Measurements from ENCODE around the gene GMEB2.

GMEB2 gene

DNA sequence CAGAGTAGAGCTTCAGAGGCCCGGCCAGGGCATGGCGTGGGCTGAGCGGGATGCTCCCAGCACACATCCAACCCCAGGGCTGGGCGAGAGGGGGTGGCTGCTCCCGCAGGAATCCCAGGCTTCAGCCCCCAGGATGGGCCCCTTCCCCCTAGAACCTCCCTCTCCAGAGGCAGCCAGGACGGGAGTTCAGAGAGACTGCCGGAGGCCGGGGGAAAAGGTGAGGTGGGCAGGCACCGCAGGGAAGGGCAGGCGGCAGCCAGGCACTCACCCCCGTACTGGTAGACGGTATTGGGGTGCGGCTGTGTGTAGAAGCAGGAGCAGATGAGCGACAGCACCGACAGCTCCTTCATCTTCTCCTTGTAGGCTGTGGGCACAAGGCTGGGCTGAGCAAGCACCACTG is 17.0 kb upstream of the GMEB2 start:
- Histone ChIP-seq H2AFZ (ENCODE audit: low read length) (no peak overlapping the region), H3K36me3 (replicated peaks; ENCODE audit: insufficient read depth, low read length) (no peaks in the 10 kb centered on the region), H4K20me1 (ENCODE audit: insufficient read depth, low read length) (no peaks in the 10 kb centered on the region), H3K9me2 (replicated peaks; ENCODE audit: insufficient read depth, low read length) (no peaks in the 10 kb centered on the region), H3K4me2 (ENCODE audit: low read depth, low read length) (no peak overlapping the region), H3K79me2 (ENCODE audit: low read length) (no peaks in the 10 kb centered on the region), H3K27ac (ENCODE audit: low read length) (no peak overlapping the region), H3K9ac (ENCODE audit: low read length) (no peak overlapping the region), H3K4me1 (ENCODE audit: low read length) (peaks cover 5% of the 10 kb centered on the region; the same call in 1 of the 2 replicates), H3K4me3 (ENCODE audit: low read length) (no peak overlapping the region), H3F3A (ENCODE audit: insufficient read depth, low read length) (peaks cover 10% of the 10 kb centered on the region; the same call in 1 of the 2 replicates), H3K27me3 (replicated peaks; ENCODE audit: insufficient read depth, low read length) (peaks cover 15% of the 10 kb centered on the region), H3K9me3 (replicated peaks; ENCODE audit: insufficient read depth, low read length) (no peaks in the 10 kb centered on the region)
- TF ChIP-seq EZH2 (optimal IDR thresholded peaks at IDR 0.05; ENCODE audit: low read depth, low read length) (no peak), EZH2phosphoT487 (IDR thresholded peaks at IDR 0.05; ENCODE audit: low read length) (no peak)
- TF ChIP-seq, protein P1, sequence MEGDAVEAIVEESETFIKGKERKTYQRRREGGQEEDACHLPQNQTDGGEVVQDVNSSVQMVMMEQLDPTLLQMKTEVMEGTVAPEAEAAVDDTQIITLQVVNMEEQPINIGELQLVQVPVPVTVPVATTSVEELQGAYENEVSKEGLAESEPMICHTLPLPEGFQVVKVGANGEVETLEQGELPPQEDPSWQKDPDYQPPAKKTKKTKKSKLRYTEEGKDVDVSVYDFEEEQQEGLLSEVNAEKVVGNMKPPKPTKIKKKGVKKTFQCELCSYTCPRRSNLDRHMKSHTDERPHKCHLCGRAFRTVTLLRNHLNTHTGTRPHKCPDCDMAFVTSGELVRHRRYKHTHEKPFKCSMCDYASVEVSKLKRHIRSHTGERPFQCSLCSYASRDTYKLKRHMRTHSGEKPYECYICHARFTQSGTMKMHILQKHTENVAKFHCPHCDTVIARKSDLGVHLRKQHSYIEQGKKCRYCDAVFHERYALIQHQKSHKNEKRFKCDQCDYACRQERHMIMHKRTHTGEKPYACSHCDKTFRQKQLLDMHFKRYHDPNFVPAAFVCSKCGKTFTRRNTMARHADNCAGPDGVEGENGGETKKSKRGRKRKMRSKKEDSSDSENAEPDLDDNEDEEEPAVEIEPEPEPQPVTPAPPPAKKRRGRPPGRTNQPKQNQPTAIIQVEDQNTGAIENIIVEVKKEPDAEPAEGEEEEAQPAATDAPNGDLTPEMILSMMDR (IDR thresholded peaks at IDR 0.05; ENCODE audit: low read length), result no peak
- DNase-seq, result no peak

DNA sequence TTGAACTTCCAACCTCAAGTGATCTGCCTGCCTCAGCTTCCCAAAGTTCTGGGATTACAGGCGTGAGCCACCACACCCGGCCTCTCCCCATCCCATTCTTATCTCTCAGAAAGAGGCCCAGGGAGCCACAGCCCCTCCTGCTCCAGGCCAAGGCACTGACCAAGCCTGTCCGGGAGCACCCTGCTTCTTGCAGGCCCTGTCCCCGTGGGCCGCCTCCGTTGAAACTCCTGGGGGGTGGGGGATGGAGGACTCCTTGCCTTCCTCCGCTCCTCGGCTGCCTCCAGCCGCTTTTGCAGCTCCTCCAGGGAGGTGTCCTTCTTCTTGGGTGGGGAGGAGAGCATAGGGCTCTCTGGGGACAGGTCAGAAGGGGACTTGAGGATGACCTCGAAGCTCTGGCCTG is 16.6 kb upstream of the GMEB2 start:
- peaks cover 10% of the 10 kb centered on the region; the same call in 1 of the 2 replicates for H3F3A ChIP-seq (ENCODE audit: insufficient read depth, low read length)
- H3K4me1 ChIP-seq (ENCODE audit: low read length), result peaks cover 5% of the 10 kb centered on the region; the same call in 1 of the 2 replicates
- H3K9me3 ChIP-seq (replicated peaks; ENCODE audit: insufficient read depth, low read length), result no peaks in the 10 kb centered on the region
- no peak for DNase-seq
- no peak overlapping the region for H3K9ac ChIP-seq (ENCODE audit: low read length)
- TF ChIP-seq, protein P1 (IDR thresholded peaks at IDR 0.05; ENCODE audit: low read length), result no peak
- TF ChIP-seq EZH2phosphoT487 (IDR thresholded peaks at IDR 0.05; ENCODE audit: low read length) (no peak), EZH2 (optimal IDR thresholded peaks at IDR 0.05; ENCODE audit: low read depth, low read length) (no peak)
- H3K36me3 ChIP-seq (replicated peaks; ENCODE audit: insufficient read depth, low read length), result no peaks in the 10 kb centered on the region
- no peak overlapping the region for H3K4me3 ChIP-seq (ENCODE audit: low read length)
- H4K20me1 ChIP-seq (ENCODE audit: insufficient read depth, low read length), result no peaks in the 10 kb centered on the region
- H3K27me3 ChIP-seq (replicated peaks; ENCODE audit: insufficient read depth, low read length), result peaks cover 11% of the 10 kb centered on the region
- no peak overlapping the region for H3K27ac ChIP-seq (ENCODE audit: low read length)
- H2AFZ ChIP-seq (ENCODE audit: low read length), result no peak overlapping the region
- no peak overlapping the region for H3K4me2 ChIP-seq (ENCODE audit: low read depth, low read length)
- no peaks in the 10 kb centered on the region for H3K9me2 ChIP-seq (replicated peaks; ENCODE audit: insufficient read depth, low read length)
- no peaks in the 10 kb centered on the region for H3K79me2 ChIP-seq (ENCODE audit: low read length)

DNA sequence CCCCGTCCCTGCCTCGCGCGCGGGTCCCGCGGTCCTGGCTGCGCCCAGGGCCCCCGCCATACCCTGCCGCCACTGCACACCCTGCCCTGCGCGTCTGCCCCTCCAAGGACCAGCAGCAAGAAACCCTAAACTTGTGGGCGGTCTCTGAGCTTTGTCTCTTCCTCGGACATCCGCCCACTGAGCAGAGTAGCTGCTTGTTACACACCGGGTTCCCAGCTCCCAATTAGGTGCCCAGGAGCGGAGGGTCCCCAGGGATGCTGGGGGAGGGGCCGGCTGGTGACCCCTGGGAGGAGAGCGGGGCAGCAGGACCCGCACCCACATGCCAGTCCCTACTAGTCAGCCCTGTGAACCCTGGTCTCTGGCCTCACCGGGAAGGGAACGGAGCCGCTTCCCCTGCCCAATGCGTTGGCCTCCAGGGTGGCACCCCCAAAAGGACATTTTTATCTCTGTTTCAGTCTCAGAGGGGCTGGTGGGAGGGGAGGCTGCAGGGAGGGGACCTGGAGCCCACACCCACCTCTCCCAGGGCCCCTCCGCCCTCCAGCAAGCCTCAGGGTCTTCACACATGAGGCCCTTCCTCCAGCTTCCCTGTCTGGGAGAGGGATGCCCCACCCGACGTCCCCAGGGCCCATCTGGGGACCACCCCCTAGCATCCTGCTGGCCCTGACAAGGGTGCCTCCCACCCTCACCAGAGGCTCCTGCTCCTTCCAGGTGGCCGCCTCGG is 15.8 kb upstream of the GMEB2 start:
- no peaks in the 10 kb centered on the region for H3K9me2 ChIP-seq (replicated peaks; ENCODE audit: insufficient read depth, low read length)
- H3K9ac ChIP-seq (ENCODE audit: low read length), result peak overlapping the region; percentile 56; the same call in 1 of the 2 replicates
- DNase-seq, result peak; percentile 41
- H3K4me3 ChIP-seq (ENCODE audit: low read length), result peak overlapping the region; percentile 56
- peaks cover 4% of the 10 kb centered on the region for H3K27me3 ChIP-seq (replicated peaks; ENCODE audit: insufficient read depth, low read length)
- H2AFZ ChIP-seq (ENCODE audit: low read length), result peak overlapping the region; percentile 67
- H3K4me1 ChIP-seq (ENCODE audit: low read length), result peaks cover 5% of the 10 kb centered on the region; the same call in 1 of the 2 replicates
- H3K27ac ChIP-seq (ENCODE audit: low read length), result peak overlapping the region; percentile 30; the same call in 1 of the 2 replicates
- H3K4me2 ChIP-seq (ENCODE audit: low read depth, low read length), result peak overlapping the region; percentile 95
- H3F3A ChIP-seq (ENCODE audit: insufficient read depth, low read length), result peaks cover 10% of the 10 kb centered on the region; the same call in 1 of the 2 replicates
- H4K20me1 ChIP-seq (ENCODE audit: insufficient read depth, low read length), result no peaks in the 10 kb centered on the region
- no peaks in the 10 kb centered on the region for H3K79me2 ChIP-seq (ENCODE audit: low read length)
- TF ChIP-seq EZH2 (optimal IDR thresholded peaks at IDR 0.05; ENCODE audit: low read depth, low read length) (no peak), EZH2phosphoT487 (IDR thresholded peaks at IDR 0.05; ENCODE audit: low read length) (no peak)
- TF ChIP-seq, protein P1 (IDR thresholded peaks at IDR 0.05; ENCODE audit: low read length), result no peak
- H3K9me3 ChIP-seq (replicated peaks; ENCODE audit: insufficient read depth, low read length), result no peaks in the 10 kb centered on the region
- H3K36me3 ChIP-seq (replicated peaks; ENCODE audit: insufficient read depth, low read length), result no peaks in the 10 kb centered on the region
